Ecto neural progenitor cell (in vitro differentiated cells): ENCODE measurements around the gene OR6N1.

ENCODE experiments used
- DNase-seq: peaks from one replicate; pipeline ENCODE4 v3.0.0-alpha.2; 2018; ENCODE audit warnings: low spot score

Gene OR6N1

GRCh38 chr1:158771950-158772866, at the start of gene OR6N1:
OR6N1 (minus strand) TSS chr1:158772195; CDS start chr1:158766682, 5,513 bp downstream.
- DNase-seq, result no peak

GRCh38 chr1:158821723-158822122, 49.7 kb upstream of the OR6N1 start:
- no peak for DNase-seq

- DNase-seq, result no peak
Measured at GRCh38 chr1:158819461-158820443, 47.8 kb upstream of the OR6N1 start.

- DNase-seq, result no peak
Measured at GRCh38 chr1:158818975-158819431, 47.0 kb upstream of the OR6N1 start.

- no peak for DNase-seq
Measured at GRCh38 chr1:158818560-158818959, 46.6 kb upstream of the OR6N1 start.

GRCh38 chr1:158814970-158815369, 43.0 kb upstream of the OR6N1 start:
- no peak for DNase-seq

- DNase-seq, result no peak
Measured at GRCh38 chr1:158813164-158813563, 41.2 kb upstream of the OR6N1 start.

- no peak for DNase-seq
Measured at GRCh38 chr1:158812336-158812735, 40.3 kb upstream of the OR6N1 start.

- no peak for DNase-seq
Measured at GRCh38 chr1:158810311-158810710, 38.3 kb upstream of the OR6N1 start.

- DNase-seq, result no peak
Measured at GRCh38 chr1:158809862-158810261, 37.9 kb upstream of the OR6N1 start.

- no peak for DNase-seq
Measured at GRCh38 chr1:158809256-158809655, 37.3 kb upstream of the OR6N1 start.

- no peak for DNase-seq
Measured at GRCh38 chr1:158806916-158807536, 35.0 kb upstream of the OR6N1 start.

GRCh38 chr1:158803678-158804077, 31.7 kb upstream of the OR6N1 start:
- no peak for DNase-seq

GRCh38 chr1:158801396-158801795, 29.4 kb upstream of the OR6N1 start:
- DNase-seq, result no peak

GRCh38 chr1:158800526-158800925, 28.5 kb upstream of the OR6N1 start:
- DNase-seq, result no peak

- no peak for DNase-seq
Measured at GRCh38 chr1:158799689-158800088, 27.7 kb upstream of the OR6N1 start.

- DNase-seq, result no peak
Measured at GRCh38 chr1:158798531-158798930, 26.5 kb upstream of the OR6N1 start.

GRCh38 chr1:158794247-158794646, 22.3 kb upstream of the OR6N1 start:
- no peak for DNase-seq

- DNase-seq, result no peak
Measured at GRCh38 chr1:158793604-158794003, 21.6 kb upstream of the OR6N1 start.

- no peak for DNase-seq
Measured at GRCh38 chr1:158781104-158781503, 9.1 kb upstream of the OR6N1 start, which contains the start of gene OR6N2. OR6N2 (minus strand) TSS chr1:158781204; CDS start chr1:158777635, 3,569 bp downstream.

- no peak for DNase-seq
Measured at GRCh38 chr1:158754420-158754819, 17.6 kb downstream of the OR6N1 start, which contains the start of gene OR6K6. OR6K6 (plus strand) TSS chr1:158754720; CDS start chr1:158754888, 168 bp downstream.
